ENCODE results near the gene IRF7.
"Not testable (repeated sequence)": the region's sequence is repeated elsewhere in the genome, so short reads cannot be mapped to it uniquely, and the experiment has no call there.

The IRF7 gene

GRCh38 chr11:615504-616319 is at the start of gene IRF7:
IRF7 (minus strand) TSS chr11:615950; CDS start chr11:615364, 586 bp downstream.
- FAIRE-seq: no peak

- no peak for FAIRE-seq
These were observed 49.4 kb upstream of the IRF7 start for GRCh38 chr11:665062-665703.

DNA sequence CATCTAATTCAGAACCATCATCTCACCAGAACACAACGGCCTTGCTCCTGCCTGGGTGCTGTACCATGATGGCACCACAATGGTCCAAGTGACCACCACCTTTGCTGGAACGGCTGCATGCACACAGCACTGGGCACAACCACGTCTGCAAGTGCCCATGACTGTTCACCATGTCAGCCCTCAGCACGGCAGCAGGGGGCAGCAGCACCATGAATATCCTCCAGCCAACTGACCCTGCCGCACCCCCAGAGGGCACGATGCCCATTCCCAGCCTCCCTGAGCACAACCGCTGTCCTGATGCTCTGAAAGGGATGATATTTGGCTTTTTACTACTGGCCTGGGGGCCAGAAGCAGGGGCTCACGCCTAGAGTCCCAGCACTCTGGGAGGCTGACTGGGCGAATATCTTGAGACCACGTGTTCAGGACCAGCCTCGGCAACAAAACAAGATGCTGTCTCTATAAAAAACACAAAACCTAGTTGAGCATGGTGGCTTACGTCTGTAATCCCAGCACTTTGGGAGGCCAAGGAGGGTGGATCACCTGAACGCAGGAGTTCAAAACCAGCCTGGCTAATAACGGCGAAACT is 47.0 kb upstream of the IRF7 start:
- FAIRE-seq: no peak

DNA sequence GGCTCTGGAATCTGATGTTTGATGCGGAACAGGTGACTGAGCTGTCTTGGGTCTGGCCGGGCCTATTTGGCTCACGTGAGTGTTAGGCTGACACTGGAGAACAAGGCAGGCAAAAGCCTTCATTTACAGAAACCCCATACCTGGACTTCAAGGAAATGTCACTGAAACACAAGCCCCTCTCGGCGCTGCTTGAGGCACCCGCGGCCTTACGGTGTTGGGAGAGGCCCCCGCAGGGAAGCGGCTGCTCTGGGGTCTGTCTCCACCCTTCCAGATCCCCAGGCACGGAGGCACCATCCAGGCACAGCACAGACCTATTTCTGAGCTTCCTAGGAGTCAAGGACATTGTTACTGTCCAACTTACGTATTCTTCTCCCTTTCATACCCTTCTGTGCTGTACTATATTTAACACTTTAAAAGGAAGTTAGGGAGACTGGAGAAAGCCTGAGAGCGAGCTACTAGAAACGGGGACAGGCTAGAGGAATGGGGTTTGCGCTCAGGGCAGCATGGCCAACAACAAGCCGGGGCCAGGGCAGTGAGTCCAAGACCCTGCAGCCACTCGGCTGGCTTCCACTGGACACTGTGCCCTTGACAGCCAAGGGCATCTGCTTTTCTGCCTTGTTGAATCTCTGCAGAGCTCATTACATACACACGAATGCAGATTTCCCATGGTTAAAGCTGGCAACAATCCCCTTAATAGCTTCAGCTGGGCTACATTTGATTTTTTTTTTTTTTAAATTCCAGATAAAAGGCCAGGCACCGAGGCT is 45.1 kb upstream of the IRF7 start:
- no peak for FAIRE-seq

GRCh38 chr11:660281-660680 is 44.5 kb upstream of the IRF7 start:
- no peak for FAIRE-seq

GRCh38 chr11:659532-660085 is 43.9 kb upstream of the IRF7 start:
- FAIRE-seq: no peak

DNA sequence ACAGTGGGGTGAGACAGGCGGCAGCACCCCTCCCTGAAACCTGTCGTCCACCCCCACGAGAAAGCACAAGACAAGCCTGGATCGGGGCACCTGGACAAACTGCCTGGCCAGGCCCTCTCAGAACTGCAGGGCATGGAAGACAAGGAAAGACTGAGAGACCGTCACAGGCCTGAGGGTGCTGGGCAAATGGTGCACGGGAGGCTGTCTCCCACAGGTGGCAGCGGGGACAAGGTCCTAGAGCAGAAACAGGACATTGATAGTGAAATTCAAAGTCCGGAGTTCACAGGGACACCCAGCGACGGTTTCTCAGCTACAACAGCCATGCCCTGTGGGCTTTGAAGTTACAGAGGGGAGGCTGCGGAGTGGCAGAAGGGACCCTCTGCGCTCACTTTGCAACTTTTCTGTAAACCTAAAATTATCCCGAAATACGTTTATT is 42.0 kb upstream of the IRF7 start:
- no peak for FAIRE-seq

GRCh38 chr11:656866-657265 is 41.1 kb upstream of the IRF7 start:
- FAIRE-seq: no peak

- FAIRE-seq: no peak
These were observed 40.7 kb upstream of the IRF7 start for GRCh38 chr11:656426-656825.

DNA sequence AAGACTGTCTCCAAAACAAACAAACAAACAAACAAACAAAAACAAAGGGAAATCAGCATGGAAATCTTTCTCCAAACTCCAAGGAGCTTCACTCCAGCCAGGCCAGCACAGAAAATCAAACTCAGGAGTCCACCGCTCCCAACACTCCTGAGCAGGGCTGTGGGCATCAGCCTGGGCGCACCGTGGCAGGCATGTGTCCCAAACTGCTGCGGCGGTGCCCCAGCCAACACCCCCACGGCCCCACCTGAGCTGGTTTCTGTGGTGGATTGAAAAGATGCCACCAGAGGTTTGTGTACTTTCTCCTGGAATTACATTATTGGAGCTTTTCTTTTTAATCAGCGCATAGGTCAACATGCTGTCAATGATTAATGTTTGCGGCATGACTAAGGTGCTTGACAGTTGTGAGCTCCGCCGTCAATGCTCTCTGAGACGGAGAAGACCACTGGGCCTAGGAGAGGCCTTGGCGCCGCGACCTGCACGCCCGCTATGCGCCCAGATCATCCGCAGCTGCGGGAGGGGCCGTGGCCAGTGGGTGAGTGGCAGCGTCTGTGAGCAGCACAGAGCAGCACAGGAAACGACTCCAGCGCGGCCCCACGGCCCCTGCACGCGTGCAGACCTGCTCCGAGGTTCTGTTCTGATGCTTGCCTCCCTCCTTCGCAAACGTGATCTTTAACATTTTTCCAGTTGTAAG is 39.4 kb upstream of the IRF7 start:
- no peak for FAIRE-seq

GRCh38 chr11:654444-654843 is 38.7 kb upstream of the IRF7 start:
- FAIRE-seq: not testable (repeated sequence)

GRCh38 chr11:653837-654236 is 38.1 kb upstream of the IRF7 start:
- no peak for FAIRE-seq

- FAIRE-seq: not testable (repeated sequence)
These were observed 37.4 kb upstream of the IRF7 start for GRCh38 chr11:653136-653535.

DNA sequence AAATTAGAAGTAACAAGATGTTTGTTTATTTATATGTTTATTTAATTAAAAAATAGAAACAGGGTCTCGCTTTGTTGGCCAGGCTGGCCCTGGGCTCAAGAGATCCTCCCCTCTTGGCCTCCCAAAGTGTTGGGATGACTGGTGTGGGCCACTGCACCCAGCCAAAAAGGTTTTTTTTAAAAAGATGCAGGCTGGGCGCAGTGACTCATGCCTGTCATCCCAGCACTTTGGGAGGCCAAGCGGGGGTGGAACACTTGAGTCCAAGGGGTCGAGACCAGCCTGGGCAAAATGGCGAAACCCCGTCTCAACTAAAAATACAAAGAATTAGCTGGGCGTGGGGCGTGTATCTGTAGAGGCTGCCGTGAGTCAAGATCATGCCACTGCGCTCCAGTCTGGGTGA is 34.7 kb upstream of the IRF7 start:
- FAIRE-seq: no peak

DNA sequence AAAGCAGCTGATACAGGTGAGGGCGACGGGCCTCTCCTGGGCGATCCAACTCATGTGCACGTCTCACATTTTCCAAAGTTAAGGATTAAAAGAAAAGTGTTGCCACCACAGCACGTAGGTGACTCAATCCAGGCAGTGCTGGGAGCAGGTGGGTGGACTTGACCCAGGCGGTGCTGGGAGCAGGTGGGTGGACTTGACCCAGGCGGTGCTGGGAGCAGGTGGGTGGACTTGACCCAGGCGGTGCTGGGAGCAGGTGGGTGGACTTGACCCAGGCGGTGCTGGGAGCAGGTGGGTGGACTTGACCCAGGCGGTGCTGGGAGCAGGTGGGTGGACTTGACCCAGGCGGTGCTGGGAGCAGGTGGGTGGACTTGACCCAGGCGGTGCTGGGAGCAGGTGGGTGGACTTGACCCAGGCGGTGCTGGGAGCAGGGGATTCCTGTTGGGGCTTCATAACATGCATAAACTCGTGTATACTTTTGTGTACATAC is 32.0 kb upstream of the IRF7 start:
- FAIRE-seq: not testable (repeated sequence)

- FAIRE-seq: no peak
These were observed 30.5 kb upstream of the IRF7 start for GRCh38 chr11:646214-646613.

GRCh38 chr11:645536-645935 is 29.8 kb upstream of the IRF7 start:
- FAIRE-seq: no peak

- no peak for FAIRE-seq
These were observed 28.3 kb upstream of the IRF7 start for GRCh38 chr11:643849-644738.

DNA sequence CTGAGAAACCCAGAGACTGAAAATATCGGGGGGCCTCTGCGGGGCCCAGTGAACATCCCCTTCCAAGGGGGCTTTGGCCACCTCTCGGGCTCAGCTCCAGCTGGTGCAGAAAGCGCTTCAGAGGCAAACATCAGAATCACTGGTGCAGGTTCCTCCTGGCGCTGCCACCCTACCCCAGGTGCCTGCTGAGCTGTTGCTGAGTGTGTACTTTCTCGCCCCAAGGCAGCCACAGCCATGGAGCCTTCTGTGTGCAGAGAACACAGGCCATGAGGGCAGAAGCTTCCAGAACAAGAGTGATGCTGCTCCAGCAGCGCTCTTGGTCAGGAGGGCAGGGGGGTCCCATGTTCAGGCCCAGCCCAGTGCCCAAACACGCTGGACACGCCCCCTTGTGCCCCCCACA is 27.6 kb upstream of the IRF7 start:
- FAIRE-seq: no peak

DNA sequence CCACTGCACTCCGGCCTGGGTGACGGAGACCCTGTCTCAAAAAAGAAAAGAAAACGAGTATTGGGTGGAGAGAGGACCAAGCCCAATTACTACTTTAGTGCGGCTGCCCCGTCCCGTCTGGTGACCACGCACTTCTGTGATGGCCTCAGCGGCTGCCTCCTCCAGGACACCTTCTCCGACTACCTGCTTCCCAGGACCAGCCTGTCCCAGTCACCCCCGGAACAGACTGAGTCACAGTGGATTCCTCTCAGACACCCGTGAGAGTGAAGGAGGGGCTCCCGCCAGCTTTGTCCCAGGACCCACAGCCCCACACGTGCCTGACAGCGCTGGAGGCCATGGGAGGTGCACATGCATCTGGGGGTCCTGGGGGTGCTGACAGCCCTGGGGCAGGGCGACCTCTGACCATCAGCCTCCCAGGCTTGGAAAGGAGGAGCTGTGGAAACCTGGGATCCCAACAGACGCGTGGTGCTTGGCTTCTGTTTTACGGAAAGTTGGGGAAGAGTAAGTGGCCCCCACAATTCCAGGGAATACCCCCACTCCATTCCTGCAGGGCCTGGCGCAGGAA is 26.1 kb upstream of the IRF7 start:
- no peak for FAIRE-seq

Measured in G401.6 (cell line).